NCI-H446 treated with DMSO at 0.1 percent for 48 hours (cell line): ENCODE results near the gene C11orf98.
"Not testable (repeated sequence)": the region's sequence is repeated elsewhere in the genome, so short reads cannot be mapped to it uniquely, and the experiment has no call there.

Experiments
- DNase-seq: peaks from one replicate; lab custom pipeline; 2025; lab: John Stamatoyannopoulos, UW

C11orf98 gene

GRCh38 chr11:62665075-62665598 is at the start of gene C11orf98, which contains the start of gene CSKMT:
Gene C11orf98, minus strand, starts transcription at chr11:62665210. Its CDS starts 41 bp downstream, at chr11:62665169.
Gene CSKMT, plus strand, starts transcription at chr11:62665312. Its CDS starts 568 bp downstream, at chr11:62665880.
- peak; percentile 92 for DNase-seq

DNA sequence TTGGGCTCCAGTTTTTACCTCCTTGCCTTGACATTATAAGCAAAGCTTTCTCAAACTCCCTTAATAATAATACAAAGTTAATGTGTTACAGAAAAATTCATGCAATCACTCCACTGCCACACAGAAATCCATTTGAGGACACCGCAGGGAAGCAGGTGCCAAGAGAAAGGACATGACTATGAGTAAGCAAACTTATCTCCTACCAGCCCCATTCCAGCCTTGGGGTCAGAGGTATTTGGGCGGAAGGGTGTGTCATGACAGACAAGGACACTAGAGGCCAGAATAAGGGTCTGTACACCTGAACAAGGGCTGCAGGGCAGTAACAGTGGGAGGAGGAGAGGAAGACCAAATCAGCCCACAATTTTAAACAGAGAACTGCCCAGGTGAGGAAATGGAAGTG is 48.3 kb upstream of the C11orf98 start:
- no peak for DNase-seq

- DNase-seq, result no peak
These were observed 47.9 kb upstream of the C11orf98 start for GRCh38 chr11:62712861-62713260.

DNA sequence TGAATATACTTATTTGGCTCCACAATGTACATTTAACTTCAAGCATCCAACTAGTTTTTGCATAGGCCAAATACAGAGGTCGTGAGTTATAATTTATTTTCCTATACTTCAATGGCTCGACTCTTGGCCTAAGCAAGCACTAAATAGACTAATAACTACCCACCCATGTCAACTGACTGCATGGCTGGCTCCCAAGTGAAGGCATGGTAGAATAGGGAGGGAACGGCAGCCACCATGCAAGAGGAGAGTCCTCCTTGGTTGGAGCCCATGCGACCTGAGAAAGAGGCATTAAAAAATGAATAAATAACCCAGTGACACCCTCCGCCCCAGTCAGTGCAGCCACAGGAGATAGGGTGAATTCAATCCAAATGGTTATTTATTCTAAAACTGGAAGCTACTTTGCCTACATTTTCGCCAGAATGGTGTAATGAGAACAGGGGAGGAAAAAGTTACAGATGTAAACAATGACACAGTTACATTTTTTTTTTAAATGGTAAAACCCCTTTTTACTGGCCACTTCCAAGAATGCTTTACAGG is 47.3 kb upstream of the C11orf98 start:
- no peak for DNase-seq

DNA sequence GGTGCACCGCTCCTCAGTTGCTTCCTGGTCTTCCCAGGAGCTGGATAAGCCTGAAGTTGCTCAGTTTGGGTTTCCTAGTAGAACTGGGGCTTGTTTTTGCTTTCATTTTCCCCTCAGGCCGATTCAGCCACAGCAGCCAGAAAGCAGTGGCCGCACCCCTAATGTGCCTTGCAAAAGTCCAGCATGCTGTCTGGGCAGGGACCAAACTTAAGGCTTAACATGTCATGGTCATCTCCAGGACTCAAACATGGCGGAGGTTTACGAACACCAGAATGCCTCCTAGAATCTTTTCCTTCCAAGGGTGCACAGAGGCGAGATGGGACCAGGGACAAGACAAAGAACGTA is 45.0 kb upstream of the C11orf98 start:
- DNase-seq, result no peak

GRCh38 chr11:62709247-62710000 is 44.4 kb upstream of the C11orf98 start:
- DNase-seq, result no peak

- no peak for DNase-seq
These were observed 43.8 kb upstream of the C11orf98 start for GRCh38 chr11:62708793-62709192.

DNA sequence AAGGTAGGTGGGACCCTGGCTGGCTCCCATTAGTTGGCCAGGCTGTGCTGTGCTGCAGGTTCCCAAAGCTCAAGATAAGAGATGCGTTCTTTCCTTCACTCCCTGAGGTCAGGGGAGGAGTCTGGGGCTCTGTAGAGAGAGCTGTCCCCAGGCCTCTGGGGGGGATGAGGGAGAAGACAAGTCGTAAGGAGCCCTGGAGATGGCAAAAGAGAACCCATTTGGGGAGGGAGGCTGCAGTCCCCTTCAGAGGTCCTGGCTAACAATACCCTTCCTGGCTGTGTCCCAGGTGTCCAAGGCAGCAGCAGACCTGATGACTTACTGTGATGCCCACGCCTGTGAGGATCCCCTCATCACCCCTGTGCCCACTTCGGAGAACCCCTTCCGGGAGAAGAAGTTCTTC is 43.4 kb upstream of the C11orf98 start:
- no peak for DNase-seq

GRCh38 chr11:62707277-62707861 is 42.4 kb upstream of the C11orf98 start, which contains the start of the genes BSCL2 and GNG3:
Gene BSCL2, minus strand, starts transcription at chr11:62707424. Its CDS starts 229 bp downstream, at chr11:62707195.
Gene GNG3, plus strand, starts transcription at chr11:62707676. Its CDS starts 620 bp downstream, at chr11:62708296.
- no peak for DNase-seq

DNA sequence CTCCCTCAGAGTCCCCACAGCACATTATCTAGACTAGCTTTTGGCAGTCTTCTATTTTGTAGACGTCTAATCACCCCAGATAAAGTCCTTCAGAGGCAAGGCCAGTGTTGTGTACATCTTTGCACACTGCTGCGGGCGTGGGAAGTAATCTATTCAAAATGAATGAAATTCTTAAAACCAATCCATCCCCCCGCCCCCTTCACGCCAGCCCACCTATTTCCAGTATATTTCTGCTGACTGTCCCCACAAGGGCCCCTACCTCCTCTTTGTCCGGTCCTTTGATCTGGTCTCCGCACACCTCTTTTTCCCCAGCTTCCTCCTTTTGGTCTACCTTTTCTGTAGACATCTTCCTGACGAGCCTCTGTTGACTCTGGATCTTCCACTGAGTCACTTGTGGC is 41.8 kb upstream of the C11orf98 start:
- no peak for DNase-seq

DNA sequence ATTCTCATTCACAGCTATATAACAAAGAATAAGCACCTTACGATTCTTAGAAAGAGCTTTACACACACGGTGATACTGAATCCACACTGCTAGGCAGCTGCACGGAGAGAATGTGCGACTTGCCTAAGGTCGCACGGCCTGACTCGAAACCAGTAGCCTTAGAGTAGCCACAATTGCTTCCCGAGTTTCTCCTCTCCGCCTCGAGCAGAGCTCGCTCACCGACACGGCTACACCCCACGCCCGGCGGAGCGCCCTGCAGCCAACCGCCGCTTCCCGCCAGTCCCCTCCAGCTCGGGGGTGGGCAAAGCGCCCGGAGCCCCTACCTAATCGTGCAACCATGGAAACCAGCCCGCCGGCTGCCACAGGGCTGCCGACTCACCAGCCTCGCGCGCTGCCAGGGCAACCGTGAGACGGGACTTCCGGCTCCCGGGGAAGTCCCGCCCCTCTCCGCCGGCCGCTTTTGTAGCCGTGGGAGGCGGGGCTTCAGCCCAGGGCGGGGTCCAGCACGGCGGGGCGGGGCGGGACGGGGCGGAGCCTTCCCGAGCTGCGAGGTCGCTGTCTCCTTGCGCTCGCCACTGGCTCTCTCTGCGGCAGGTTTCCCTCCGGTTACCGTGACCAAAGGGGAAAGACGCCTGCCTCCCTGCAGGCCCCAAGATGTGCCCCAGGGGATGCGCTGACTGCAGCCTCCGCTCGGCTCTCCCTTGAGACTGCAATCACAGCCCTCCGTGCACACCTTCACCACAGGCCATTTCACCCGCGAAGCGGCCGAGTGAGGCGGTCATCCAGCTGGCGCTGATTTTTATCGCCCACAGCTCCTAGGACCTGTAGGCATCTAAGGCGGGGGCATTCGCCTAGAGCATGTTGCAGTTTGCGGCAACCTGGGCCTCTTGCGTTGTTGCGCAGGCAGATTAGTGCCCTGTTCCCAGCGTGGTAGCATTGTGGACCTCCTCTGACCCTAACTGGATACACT is 41.2 kb upstream of the C11orf98 start:
- DNase-seq, result peak; percentile 93

DNA sequence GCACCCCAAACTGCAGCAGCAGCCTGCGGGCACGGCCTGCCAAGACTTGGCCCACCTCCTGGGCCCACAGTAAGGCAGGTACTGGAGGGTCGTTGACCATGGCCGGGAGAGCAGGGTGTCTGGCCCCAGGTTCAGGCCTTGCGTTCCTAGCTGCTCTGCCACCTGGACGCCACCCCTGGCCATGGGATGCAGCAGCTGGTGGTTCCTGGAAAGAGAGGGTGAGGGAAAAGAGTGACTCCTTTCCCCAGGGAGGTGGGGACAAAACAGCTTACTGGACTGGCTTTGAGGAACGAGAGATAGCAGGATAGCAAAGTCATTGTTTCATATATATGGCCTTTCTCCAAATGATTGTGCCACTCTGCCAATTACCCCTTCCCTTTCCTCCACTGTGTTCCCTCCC is 40.4 kb upstream of the C11orf98 start:
- no peak for DNase-seq

GRCh38 chr11:62703921-62704320 is 38.9 kb upstream of the C11orf98 start:
- not testable (repeated sequence) for DNase-seq

- DNase-seq, result no peak
These were observed 37.2 kb upstream of the C11orf98 start for GRCh38 chr11:62702246-62702645.

GRCh38 chr11:62694455-62695167 is 29.6 kb upstream of the C11orf98 start:
- peak; percentile 23 for DNase-seq

DNA sequence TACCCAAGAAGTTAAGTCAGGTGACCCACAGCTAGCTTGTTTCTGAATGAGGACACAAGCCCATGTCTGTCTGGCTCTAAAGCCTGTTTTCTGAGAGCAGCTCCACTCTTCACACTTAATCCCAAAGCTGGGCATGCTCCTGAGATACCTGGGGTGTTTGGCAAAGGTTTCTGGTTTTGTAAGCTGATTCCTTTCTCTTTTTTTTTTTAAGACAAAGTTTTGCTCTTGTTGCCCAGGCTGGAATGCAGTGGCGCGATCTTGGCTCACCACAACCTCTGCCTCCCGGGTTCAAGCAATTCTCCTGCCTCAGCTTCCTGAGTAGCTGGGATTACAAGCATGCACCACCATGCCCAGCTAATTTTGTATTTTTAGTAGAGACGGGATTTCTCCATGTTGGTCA is 28.6 kb upstream of the C11orf98 start:
- DNase-seq, result not testable (repeated sequence)

GRCh38 chr11:62689421-62690183 is 24.6 kb upstream of the C11orf98 start, which contains the start of gene LRRN4CL:
Gene LRRN4CL, minus strand, starts transcription at chr11:62689530. Its CDS starts 1,022 bp downstream, at chr11:62688508.
- no peak for DNase-seq

GRCh38 chr11:62688491-62688890 is 23.5 kb upstream of the C11orf98 start:
- no peak for DNase-seq

- no peak for DNase-seq
These were observed 22.7 kb upstream of the C11orf98 start for GRCh38 chr11:62687508-62688396.
